ENCODE results near the gene RTN3.

The RTN3 gene

GRCh38 chr11:63670096-63670432 lies 11.2 kb upstream of the RTN3 start:
- peaks cover 4% of the 10 kb centered on the region for H3K9me3 ChIP-seq (ENCODE audit: insufficient read depth, low read depth, low read length)
- peaks cover 12% of the 10 kb centered on the region for H3K79me1 ChIP-seq (ENCODE audit: low read length)
- H2BK5ac ChIP-seq (ENCODE audit: low read depth, low read length, poor library complexity): no peak overlapping the region
- no peak for DNase-seq
- no peak overlapping the region for H4K91ac ChIP-seq (ENCODE audit: low read depth, low read length)
- no peak overlapping the region for H4K12ac ChIP-seq (ENCODE audit: low read depth, low read length)
- H3K27me3 ChIP-seq (ENCODE audit: insufficient read depth, low read length): no peaks in the 10 kb centered on the region
- H3K4me3 ChIP-seq (ENCODE audit: low read depth, low read length): no peak overlapping the region
- peaks cover 0 to 3% of the 10 kb centered on the region in 2 experiments for H3K36me3 ChIP-seq (ENCODE audit: control insufficient read depth in 1 of 2, insufficient read depth in 2 of 2, low read length in 2 of 2)
- WGBS (ENCODE audit: extremely low coverage, insufficient coverage, insufficient read length): no CpG with 5 or more reads among the region's 7 CpGs
- no peak overlapping the region for H3K23ac ChIP-seq (ENCODE audit: low read length)
- H3K18ac ChIP-seq (ENCODE audit: low read length): no peak overlapping the region
- no peak overlapping the region for H2BK120ac ChIP-seq (ENCODE audit: insufficient read depth, low read length, poor library complexity)
- no peak overlapping the region for H2BK12ac ChIP-seq (ENCODE audit: low read length)
- H3K4me2 ChIP-seq (ENCODE audit: low read length): peak overlapping the region; percentile 94
- no peak overlapping the region for H4K8ac ChIP-seq (ENCODE audit: low read depth, low read length)
- H3K14ac ChIP-seq (ENCODE audit: low read length): no peak overlapping the region
- no peak overlapping the region for H3K4ac ChIP-seq (ENCODE audit: low read depth, low read length)
- peaks cover 7% of the 10 kb centered on the region for H3K79me2 ChIP-seq (ENCODE audit: control insufficient read depth, insufficient read depth, low read length, poor library complexity)
- H2AFZ ChIP-seq (ENCODE audit: insufficient read depth, low read length, poor library complexity): no peak overlapping the region
- H3K27ac ChIP-seq (ENCODE audit: low read depth, low read length): no peak overlapping the region
- no peak overlapping the region for H2AK5ac ChIP-seq (ENCODE audit: low read length)
- H3K4me1 ChIP-seq (ENCODE audit: control insufficient read depth in 1 of 2, insufficient read depth in 2 of 2, low read length in 2 of 2): peaks cover 2 to 5% of the 10 kb centered on the region in 2 experiments
- no peak overlapping the region for H3K9ac ChIP-seq (ENCODE audit: low read length)

- no peak overlapping the region for H3K23ac ChIP-seq (ENCODE audit: low read length)
- H2AK5ac ChIP-seq (ENCODE audit: low read length): peak overlapping the region; percentile 36
- H3K4me2 ChIP-seq (ENCODE audit: low read length): peak overlapping the region; percentile 94
- peak overlapping the region; percentile 96 for H4K12ac ChIP-seq (ENCODE audit: low read depth, low read length)
- no CpG with 5 or more reads among the region's 63 CpGs for WGBS (ENCODE audit: extremely low coverage, insufficient coverage, insufficient read length)
- peak overlapping the region; percentile 70 for H3K4ac ChIP-seq (ENCODE audit: low read depth, low read length)
- H3K4me1 ChIP-seq (ENCODE audit: control insufficient read depth in 1 of 2, insufficient read depth in 2 of 2, low read length in 2 of 2): peaks cover 2 to 5% of the 10 kb centered on the region in 2 experiments
- peaks cover 7% of the 10 kb centered on the region for H3K79me2 ChIP-seq (ENCODE audit: control insufficient read depth, insufficient read depth, low read length, poor library complexity)
- H2BK12ac ChIP-seq (ENCODE audit: low read length): no peak overlapping the region
- peaks cover 12% of the 10 kb centered on the region for H3K79me1 ChIP-seq (ENCODE audit: low read length)
- H3K9me3 ChIP-seq (ENCODE audit: insufficient read depth, low read depth, low read length): peaks cover 4% of the 10 kb centered on the region
- H3K14ac ChIP-seq (ENCODE audit: low read length): peak overlapping the region; percentile 41
- peak overlapping the region; percentile 91 for H4K8ac ChIP-seq (ENCODE audit: low read depth, low read length)
- H4K91ac ChIP-seq (ENCODE audit: low read depth, low read length): peak overlapping the region; percentile 81
- peak overlapping the region; percentile 70 for H3K4me3 ChIP-seq (ENCODE audit: low read depth, low read length)
- peak overlapping the region; percentile 86 for H3K18ac ChIP-seq (ENCODE audit: low read length)
- H2AFZ ChIP-seq (ENCODE audit: insufficient read depth, low read length, poor library complexity): peak overlapping the region; percentile 33
- no peaks in the 10 kb centered on the region for H3K27me3 ChIP-seq (ENCODE audit: insufficient read depth, low read length)
- peak; percentile 20 to 61 for DNase-seq
- peaks cover 0 to 3% of the 10 kb centered on the region in 2 experiments for H3K36me3 ChIP-seq (ENCODE audit: control insufficient read depth in 1 of 2, insufficient read depth in 2 of 2, low read length in 2 of 2)
- H2BK120ac ChIP-seq (ENCODE audit: insufficient read depth, low read length, poor library complexity): peak overlapping the region; percentile 74
- peak overlapping the region; percentile 4 for H3K27ac ChIP-seq (ENCODE audit: low read depth, low read length)
- peak overlapping the region; percentile 26 for H2BK5ac ChIP-seq (ENCODE audit: low read depth, low read length, poor library complexity)
- peak overlapping the region; percentile 74 for H3K9ac ChIP-seq (ENCODE audit: low read length)
Measured at GRCh38 chr11:63670433-63671321, 10.6 kb upstream of the RTN3 start.

GRCh38 chr11:63671322-63672155 lies 9.8 kb upstream of the RTN3 start, which contains the start of gene ATL3:
ATL3 (minus strand) TSS chr11:63671376; CDS start chr11:63671335, 41 bp downstream.
- H3K9ac ChIP-seq (ENCODE audit: low read length): peak within 1 kb of the TSS; percentile 74

GRCh38 chr11:63672156-63672463 lies 9.2 kb upstream of the RTN3 start:
- H2AK5ac ChIP-seq (ENCODE audit: low read length): no peak overlapping the region
- peaks cover 7% of the 10 kb centered on the region for H3K79me2 ChIP-seq (ENCODE audit: control insufficient read depth, insufficient read depth, low read length, poor library complexity)
- H3K18ac ChIP-seq (ENCODE audit: low read length): no peak overlapping the region
- no peak overlapping the region for H2BK12ac ChIP-seq (ENCODE audit: low read length)
- H3K4ac ChIP-seq (ENCODE audit: low read depth, low read length): no peak overlapping the region
- H3K4me2 ChIP-seq (ENCODE audit: low read length): no peak overlapping the region
- H2BK5ac ChIP-seq (ENCODE audit: low read depth, low read length, poor library complexity): no peak overlapping the region
- H3K9me3 ChIP-seq (ENCODE audit: insufficient read depth, low read depth, low read length): peaks cover 4% of the 10 kb centered on the region
- H3K4me1 ChIP-seq (ENCODE audit: control insufficient read depth in 1 of 2, insufficient read depth in 2 of 2, low read length in 2 of 2): peaks cover 2 to 5% of the 10 kb centered on the region in 2 experiments
- peak overlapping the region; percentile 77 for H4K91ac ChIP-seq (ENCODE audit: low read depth, low read length)
- no peak overlapping the region for H3K9ac ChIP-seq (ENCODE audit: low read length)
- no CpG with 5 or more reads among the region's 16 CpGs for WGBS (ENCODE audit: extremely low coverage, insufficient coverage, insufficient read length)
- H2BK120ac ChIP-seq (ENCODE audit: insufficient read depth, low read length, poor library complexity): no peak overlapping the region
- H4K8ac ChIP-seq (ENCODE audit: low read depth, low read length): peak overlapping the region; percentile 89
- H3K27me3 ChIP-seq (ENCODE audit: insufficient read depth, low read length): no peaks in the 10 kb centered on the region
- no peak overlapping the region for H3K4me3 ChIP-seq (ENCODE audit: low read depth, low read length)
- peaks cover 12% of the 10 kb centered on the region for H3K79me1 ChIP-seq (ENCODE audit: low read length)
- peaks cover 0 to 3% of the 10 kb centered on the region in 2 experiments for H3K36me3 ChIP-seq (ENCODE audit: control insufficient read depth in 1 of 2, insufficient read depth in 2 of 2, low read length in 2 of 2)
- H4K12ac ChIP-seq (ENCODE audit: low read depth, low read length): peak overlapping the region; percentile 27
- no peak for DNase-seq
- H3K23ac ChIP-seq (ENCODE audit: low read length): no peak overlapping the region
- H3K27ac ChIP-seq (ENCODE audit: low read depth, low read length): no peak overlapping the region
- peak overlapping the region; percentile 33 for H2AFZ ChIP-seq (ENCODE audit: insufficient read depth, low read length, poor library complexity)
- H3K14ac ChIP-seq (ENCODE audit: low read length): no peak overlapping the region

More at GRCh38 chr11:63671322-63672155, 9.8 kb upstream of the RTN3 start, which contains the start of gene ATL3:
- H3K9me3 ChIP-seq (ENCODE audit: insufficient read depth, low read depth, low read length): peaks cover 4% of the 10 kb centered on the region
- H3K79me1 ChIP-seq (ENCODE audit: low read length): peaks cover 12% of the 10 kb centered on the region
- H3K23ac ChIP-seq (ENCODE audit: low read length): no peak within 1 kb of the TSS
- H2BK120ac ChIP-seq (ENCODE audit: insufficient read depth, low read length, poor library complexity): peak within 1 kb of the TSS; percentile 74
- no CpG with 5 or more reads among the region's 69 CpGs for WGBS (ENCODE audit: extremely low coverage, insufficient coverage, insufficient read length)
- H2AFZ ChIP-seq (ENCODE audit: insufficient read depth, low read length, poor library complexity): peak within 1 kb of the TSS; percentile 33
- DNase-seq: peak; percentile 98
- H4K12ac ChIP-seq (ENCODE audit: low read depth, low read length): peak within 1 kb of the TSS; percentile 96
- H3K27ac ChIP-seq (ENCODE audit: low read depth, low read length): peak within 1 kb of the TSS; percentile 4
- peak within 1 kb of the TSS; percentile 81 for H4K91ac ChIP-seq (ENCODE audit: low read depth, low read length)
- no peaks in the 10 kb centered on the region for H3K27me3 ChIP-seq (ENCODE audit: insufficient read depth, low read length)
- peak within 1 kb of the TSS; percentile 70 for H3K4me3 ChIP-seq (ENCODE audit: low read depth, low read length)
- peak within 1 kb of the TSS; percentile 70 for H3K4ac ChIP-seq (ENCODE audit: low read depth, low read length)
- no peak within 1 kb of the TSS for H2BK12ac ChIP-seq (ENCODE audit: low read length)
- peak within 1 kb of the TSS; percentile 86 for H3K18ac ChIP-seq (ENCODE audit: low read length)
- peak within 1 kb of the TSS; percentile 36 for H2AK5ac ChIP-seq (ENCODE audit: low read length)
- H4K8ac ChIP-seq (ENCODE audit: low read depth, low read length): peak within 1 kb of the TSS; percentile 91
- peaks cover 0 to 3% of the 10 kb centered on the region in 2 experiments for H3K36me3 ChIP-seq (ENCODE audit: control insufficient read depth in 1 of 2, insufficient read depth in 2 of 2, low read length in 2 of 2)
- peak within 1 kb of the TSS; percentile 26 for H2BK5ac ChIP-seq (ENCODE audit: low read depth, low read length, poor library complexity)
- H3K4me1 ChIP-seq (ENCODE audit: control insufficient read depth in 1 of 2, insufficient read depth in 2 of 2, low read length in 2 of 2): peaks cover 2 to 5% of the 10 kb centered on the region in 2 experiments
- peak within 1 kb of the TSS; percentile 41 for H3K14ac ChIP-seq (ENCODE audit: low read length)
- H3K79me2 ChIP-seq (ENCODE audit: control insufficient read depth, insufficient read depth, low read length, poor library complexity): peaks cover 7% of the 10 kb centered on the region
- peak within 1 kb of the TSS; percentile 94 for H3K4me2 ChIP-seq (ENCODE audit: low read length)

Measured in trophoblast cell (in vitro differentiated cells and primary cell).